HepG2 (cell line): ENCODE measurements around the gene HEXD. TPM values are rescaled to one million over a fixed set of nuclear protein-coding genes. Genes with fewer than 3 reads are reported as not detected.

Source experiments
- ATAC-seq: fragments of 200-7000 bp; cut with Tn5 transposase; 3 replicates; pipeline ENCODE4 v1.9.1; 2020; ENCODE audit warnings: mild to moderate bottlenecking, moderate library complexity
- BruUV-seq: library from RNA; stranded (reverse); fragments of 400-500 nt; replicated peaks from 2 replicates; lab custom pipeline; 2021; lab: Mats Ljungman, UMichigan
- CTCF ChIA-PET: fragments of 300-600 bp; formaldehyde crosslinking; extraction: SDS; loops from one replicate; lab custom pipeline; 2021; ENCODE audit warnings: low total read pairs, inconsistent platforms, low intra/inter-chr PET ratio; lab: Yijun Ruan, JAX
- POLR2A ChIA-PET: fragments of 350-600 bp; sonication (Branson Sonifier 250); formaldehyde crosslinking; loops from one replicate; lab custom pipeline; 2020; ENCODE audit warnings: antibody characterized with exemption, inconsistent platforms; lab: Yijun Ruan, JAX
- DNase-seq: peaks from one replicate; pipeline ENCODE4 v3.0.0-alpha.2; 2015; ENCODE audit warnings: low spot score
- FAIRE-seq: peaks from 3 replicates; lab custom pipeline; 2011; peaks lifted over from hg19 to GRCh38; lab: Jason Lieb, UNC
- H2AFZ ChIP-seq: one replicate; pipeline ENCODE4 v1.6.1; 2011; ENCODE audit warnings: low read length, inconsistent platforms
- H3K27ac ChIP-seq: fragments of 300-600 bp; 3 replicates; pipeline ENCODE4 v1.8.0; 2011; ENCODE audit warnings: mixed run types, mild to moderate bottlenecking, mixed read lengths, low read length, inconsistent platforms; ENCODE audit not compliant: insufficient read depth; ENCODE audit errors: extremely low read length
- H3K27me3 ChIP-seq, 2 experiments: fragments of 200-600 bp in 1 of 2; 2 replicates in 1 of 2; 3 replicates in 1 of 2; pipeline versions ENCODE4 v1.6.0 to v1.8.0; 2011; ENCODE audit warnings: low read length in 2 of 2, mild to moderate bottlenecking in 2 of 2, moderate library complexity in 2 of 2, inconsistent platforms in 1 of 2; ENCODE audit not compliant: insufficient read depth in 2 of 2, control insufficient read depth in 1 of 2
- H3K36me3 ChIP-seq, 2 experiments: fragments of 200-600 bp in 1 of 2; replicated peaks in 1 of 2; 2 replicates in 1 of 2; 3 replicates in 1 of 2; pipeline versions ENCODE4 v1.5.1 to v1.8.0; 2011; ENCODE audit warnings: low read length in 2 of 2, inconsistent platforms in 1 of 2; ENCODE audit not compliant: insufficient read depth in 2 of 2, control insufficient read depth in 1 of 2
- H3K4me1 ChIP-seq: 2 replicates; pipeline ENCODE4 v1.5.1; 2012; ENCODE audit warnings: low read length, inconsistent platforms; ENCODE audit not compliant: insufficient read depth
- H3K4me2 ChIP-seq: 2 replicates; pipeline ENCODE4 v1.6.0; 2011; ENCODE audit warnings: low read depth, low read length, inconsistent platforms
- H3K4me3 ChIP-seq, 3 experiments: fragments of 200-600 bp in 1 of 3; sonication (generic), shearing (Covaris generic) in 1 of 3; replicated peaks in 1 of 3; 2 replicates each; pipeline ENCODE4 v1.5.1; 2011 to 2016; ENCODE audit warnings: low read length in 3 of 3, inconsistent platforms in 2 of 3, low read depth in 2 of 3, mild to moderate bottlenecking in 2 of 3, control low read depth in 1 of 3, mixed read lengths in 1 of 3; ENCODE audit not compliant: insufficient read depth in 1 of 3
- H3K79me2 ChIP-seq: one replicate; pipeline ENCODE4 v1.6.1; 2011; ENCODE audit warnings: low read length, inconsistent platforms; ENCODE audit not compliant: insufficient read depth
- H3K9ac ChIP-seq: 2 replicates; pipeline ENCODE4 v1.6.0; 2011; ENCODE audit warnings: mild to moderate bottlenecking, low read depth, low read length, inconsistent platforms; ENCODE audit not compliant: insufficient read depth
- H3K9me3 ChIP-seq: 2 replicates; pipeline ENCODE4 v1.5.1; 2012; ENCODE audit warnings: mild to moderate bottlenecking, low read length
- H4K20me1 ChIP-seq: 2 replicates; pipeline ENCODE4 v1.6.0; 2011; ENCODE audit warnings: inconsistent platforms, mild to moderate bottlenecking, low read length, moderate library complexity; ENCODE audit not compliant: insufficient read depth
- ETV5 ChIP-seq: IDR thresholded peaks from 2 replicates; pipeline ENCODE4 v1.6.1; 2018; ENCODE audit warnings: missing biosample characterization, missing genetic modification reagents, inconsistent platforms, borderline replicate concordance
- FOXK2 ChIP-seq: fragments of 450-650 bp; IDR thresholded peaks from 2 replicates; pipeline ENCODE4 v1.6.1; 2016
- GATAD2A ChIP-seq: IDR thresholded peaks from 2 replicates; pipeline ENCODE4 v1.6.1; 2016
- HMG20B ChIP-seq: conservative IDR thresholded peaks from 2 replicates; pipeline ENCODE4 v1.6.1; 2016; ENCODE audit warnings: missing genetic modification reagents, missing compliant biosample characterization
- HNRNPUL1 ChIP-seq: fragments of 200-400 bp; formaldehyde crosslinking; IDR thresholded peaks from 2 replicates; pipeline ENCODE4 v1.6.1; 2017; ENCODE audit warnings: low read depth, mild to moderate bottlenecking, low read length, moderate library complexity
- KDM2A ChIP-seq: sonication (generic); formaldehyde crosslinking; IDR thresholded peaks from 2 replicates; pipeline ENCODE4 v1.4.0; 2020; ENCODE audit warnings: low read depth, missing genetic modification reagents, borderline replicate concordance
- KMT2A ChIP-seq: sonication (generic); formaldehyde crosslinking; IDR thresholded peaks from 2 replicates; pipeline ENCODE4 v1.4.0; 2020; ENCODE audit warnings: missing genetic modification reagents
- KMT2B ChIP-seq: IDR thresholded peaks from 2 replicates; pipeline ENCODE4 v1.6.1; 2016; ENCODE audit warnings: missing genetic modification reagents, missing compliant biosample characterization
- NKX3-1 ChIP-seq: sonication (generic); formaldehyde crosslinking; IDR thresholded peaks from 2 replicates; pipeline ENCODE4 v1.5.0; 2020; ENCODE audit warnings: missing genetic modification reagents
- NR1H2 ChIP-seq: sonication (generic); formaldehyde crosslinking; IDR thresholded peaks from 2 replicates; pipeline ENCODE4 v1.8.1; 2022; ENCODE audit warnings: low read depth, missing genetic modification reagents, borderline replicate concordance
- NR2C2 ChIP-seq: sonication (generic); formaldehyde crosslinking; IDR thresholded peaks from 2 replicates; pipeline ENCODE4 v1.4.0; 2020; ENCODE audit warnings: missing genetic modification reagents, mild to moderate bottlenecking, moderate library complexity, borderline replicate concordance
- POGZ ChIP-seq: sonication (generic); formaldehyde crosslinking; IDR thresholded peaks from 2 replicates; pipeline ENCODE4 v1.4.0; 2020; ENCODE audit warnings: mild to moderate bottlenecking, missing genetic modification reagents
- TBX3 ChIP-seq: fragments of 450-650 bp; IDR thresholded peaks from 2 replicates; pipeline ENCODE4 v1.6.1; 2017; ENCODE audit warnings: antibody characterized with exemption, mild to moderate bottlenecking, inconsistent platforms, borderline replicate concordance
- ZNF121 ChIP-seq: sonication (generic); formaldehyde crosslinking; IDR thresholded peaks from 2 replicates; pipeline ENCODE4 v1.5.0; 2020; ENCODE audit warnings: mild to moderate bottlenecking, missing genetic modification reagents
- ZNF343 ChIP-seq: sonication (generic); formaldehyde crosslinking; IDR thresholded peaks from 2 replicates; pipeline ENCODE4 v1.4.0; 2020; ENCODE audit warnings: mild to moderate bottlenecking, missing genetic modification reagents
- ZNF660 ChIP-seq: sonication (generic); formaldehyde crosslinking; IDR thresholded peaks from 2 replicates; pipeline ENCODE4 v1.5.1; 2020; ENCODE audit warnings: mild to moderate bottlenecking, low read depth, missing genetic modification reagents, borderline replicate concordance
- WGBS: methylation state at CpG from one replicate; pipeline ENCODE4 v1.1.6; 2017; ENCODE audit warnings: low lambda C conversion rate; 5-methylcytosine and 5-hydroxymethylcytosine counted together
- in situ Hi-C: cut with HindIII; loops from 2 replicates; pipeline ENCODE4 v1.10.0; 2017; ENCODE audit warnings: low pct_unique_long_range_greater_than_20kb; ENCODE audit not compliant: extremely low pct_ligation_motif_present
- intact Hi-C: fragments of 100-400 bp; cut with micrococcal nuclease; formaldehyde crosslinking; loops from one replicate; pipeline ENCODE4 v1.10.0; 2022; ENCODE audit not compliant: unreplicated experiment
- polyA plus RNA-seq, 8 experiments: library from polyadenylated mRNA; depleted of rRNA in 3 of 8; stranded (reverse) in 7 of 8; unstranded in 1 of 8; fragments of >200 nt; fragmentation: Illumina TruSeq in 4 of 8; extraction: Trizol in 4 of 8; gene quantifications; 2 replicates each; pipeline versions ENCODE4 v1.2.1 to v1.2.3, GENCODE V29; 2011 to 2016; ENCODE audit warnings: low read depth in 4 of 8, missing spikeins in 1 of 8, mixed read lengths in 1 of 8; ENCODE audit not compliant: insufficient read depth in 1 of 8
- total RNA-seq, 5 experiments: library from RNA; depleted of rRNA; stranded (reverse); fragments of >200 nt; fragmentation: Illumina TruSeq; extraction: Trizol; gene quantifications; 2 replicates each; pipeline ENCODE4 v1.2.3, GENCODE V29; 2016; ENCODE audit warnings: low read depth in 1 of 5
- TF ChIP-seq, protein P1 (sequence below): sonication (generic); formaldehyde crosslinking; IDR thresholded peaks from 2 replicates; pipeline ENCODE4 v1.9.0; 2022; ENCODE audit warnings: low read depth, missing genetic modification reagents
- TF ChIP-seq, protein P2 (sequence below): sonication (generic); formaldehyde crosslinking; IDR thresholded peaks from 2 replicates; pipeline ENCODE4 v1.4.0; 2020; ENCODE audit warnings: missing genetic modification reagents, mild to moderate bottlenecking, borderline replicate concordance
- TF ChIP-seq, protein P3 (sequence below): sonication (generic); IDR thresholded peaks from 2 replicates; pipeline ENCODE4 v1.6.1; 2016; ENCODE audit warnings: low read depth, borderline replicate concordance

The HEXD gene
- total and polyA plus RNA-seq, 2 of the 13 experiments (the other 11 are each of a cell fraction or from before 2014, with no cell fraction given), result 22.3 to 41.8 TPM

DNA sequence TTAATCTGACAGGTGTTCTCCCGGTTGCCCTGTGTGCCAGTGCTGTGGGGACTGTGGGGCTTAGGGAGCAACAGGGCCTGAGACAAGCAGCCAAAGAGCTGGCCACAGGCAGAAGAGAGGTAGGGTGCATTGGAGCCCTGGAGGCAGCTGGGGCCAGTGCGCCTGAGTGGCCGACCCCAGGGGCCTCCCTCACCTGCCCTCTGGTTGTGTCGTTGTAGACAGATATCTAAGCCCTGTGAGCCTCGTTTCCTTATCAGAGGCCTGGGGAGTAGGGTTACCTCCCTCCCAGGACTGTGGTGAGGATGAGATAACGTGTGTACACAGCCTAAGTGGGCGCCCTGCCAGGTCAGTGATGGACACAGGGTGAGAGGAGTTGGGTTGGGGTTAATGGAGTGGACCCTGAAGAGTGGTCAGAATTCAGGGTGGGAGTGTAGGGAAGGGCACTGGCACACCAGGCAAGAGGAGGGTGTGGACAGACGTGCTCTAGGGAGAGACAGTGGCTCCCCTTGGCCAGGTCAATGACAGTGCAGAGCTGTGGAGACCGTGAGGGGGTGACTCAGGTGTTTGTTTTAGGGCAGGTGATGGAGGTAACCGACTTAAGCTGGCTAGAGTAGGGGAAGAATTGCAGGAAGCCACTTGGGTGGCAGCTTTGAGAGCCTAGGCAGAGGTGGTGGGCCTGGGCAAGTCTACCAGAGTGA, 43.8 kb downstream of the HEXD start:
- no peaks in the 10 kb centered on the region for H3K27me3 ChIP-seq
- TF ChIP-seq NKX3-1 (CRISPR knock-in tag) (no peak), HMG20B (CRISPR knock-in tag) (no peak), KMT2B (0 out of 2 replicates have a peak, but pooled peaks have one; percentile 38), GATAD2A (peak; percentile 78; the same call in 1 of the 2 replicates), NR1H2 (CRISPR knock-in tag) (no peak), POGZ (CRISPR knock-in tag) (no peak; the same call in 1 of the 2 replicates), ETV5 (CRISPR knock-in tag) (peak; percentile 21; the same call in 1 of the 2 replicates), ZNF121 (CRISPR knock-in tag) (no peak), FOXK2 (no peak), ZNF660 (CRISPR knock-in tag) (no peak), KDM2A (CRISPR knock-in tag) (peak; percentile 46; the same call in 1 of the 2 replicates), NR2C2 (CRISPR knock-in tag) (peak; percentile 38; the same call in 1 of the 2 replicates), TBX3 (0 out of 2 replicates have a peak, but pooled peaks have one; percentile 8), KMT2A (CRISPR knock-in tag) (no peak), HNRNPUL1 (no peak), ZNF343 (no peak)
- TF ChIP-seq, protein P1, sequence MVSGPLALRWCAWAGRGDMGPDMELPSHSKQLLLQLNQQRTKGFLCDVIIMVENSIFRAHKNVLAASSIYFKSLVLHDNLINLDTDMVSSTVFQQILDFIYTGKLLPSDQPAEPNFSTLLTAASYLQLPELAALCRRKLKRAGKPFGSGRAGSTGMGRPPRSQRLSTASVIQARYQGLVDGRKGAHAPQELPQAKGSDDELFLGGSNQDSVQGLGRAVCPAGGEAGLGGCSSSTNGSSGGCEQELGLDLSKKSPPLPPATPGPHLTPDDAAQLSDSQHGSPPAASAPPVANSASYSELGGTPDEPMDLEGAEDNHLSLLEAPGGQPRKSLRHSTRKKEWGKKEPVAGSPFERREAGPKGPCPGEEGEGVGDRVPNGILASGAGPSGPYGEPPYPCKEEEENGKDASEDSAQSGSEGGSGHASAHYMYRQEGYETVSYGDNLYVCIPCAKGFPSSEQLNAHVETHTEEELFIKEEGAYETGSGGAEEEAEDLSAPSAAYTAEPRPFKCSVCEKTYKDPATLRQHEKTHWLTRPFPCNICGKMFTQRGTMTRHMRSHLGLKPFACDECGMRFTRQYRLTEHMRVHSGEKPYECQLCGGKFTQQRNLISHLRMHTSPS (CRISPR knock-in tag), result no peak
- TF ChIP-seq, protein P2, sequence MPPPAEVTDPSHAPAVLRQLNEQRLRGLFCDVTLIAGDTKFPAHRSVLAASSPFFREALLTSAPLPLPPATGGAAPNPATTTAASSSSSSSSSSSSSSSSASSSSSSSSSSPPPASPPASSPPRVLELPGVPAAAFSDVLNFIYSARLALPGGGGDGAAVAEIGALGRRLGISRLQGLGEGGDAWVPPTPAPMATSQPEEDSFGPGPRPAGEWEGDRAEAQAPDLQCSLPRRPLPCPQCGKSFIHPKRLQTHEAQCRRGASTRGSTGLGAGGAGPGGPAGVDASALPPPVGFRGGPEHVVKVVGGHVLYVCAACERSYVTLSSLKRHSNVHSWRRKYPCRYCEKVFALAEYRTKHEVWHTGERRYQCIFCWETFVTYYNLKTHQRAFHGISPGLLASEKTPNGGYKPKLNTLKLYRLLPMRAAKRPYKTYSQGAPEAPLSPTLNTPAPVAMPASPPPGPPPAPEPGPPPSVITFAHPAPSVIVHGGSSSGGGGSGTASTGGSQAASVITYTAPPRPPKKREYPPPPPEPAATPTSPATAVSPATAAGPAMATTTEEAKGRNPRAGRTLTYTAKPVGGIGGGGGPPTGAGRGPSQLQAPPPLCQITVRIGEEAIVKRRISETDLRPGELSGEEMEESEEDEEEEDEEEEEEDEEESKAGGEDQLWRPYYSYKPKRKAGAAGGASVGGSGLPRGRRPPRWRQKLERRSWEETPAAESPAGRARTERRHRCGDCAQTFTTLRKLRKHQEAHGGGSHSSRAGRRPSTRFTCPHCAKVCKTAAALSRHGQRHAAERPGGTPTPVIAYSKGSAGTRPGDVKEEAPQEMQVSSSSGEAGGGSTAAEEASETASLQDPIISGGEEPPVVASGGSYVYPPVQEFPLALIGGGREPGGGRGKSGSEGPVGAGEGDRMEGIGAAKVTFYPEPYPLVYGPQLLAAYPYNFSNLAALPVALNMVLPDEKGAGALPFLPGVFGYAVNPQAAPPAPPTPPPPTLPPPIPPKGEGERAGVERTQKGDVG, result peak; percentile 64; the same call in 1 of the 2 replicates
- TF ChIP-seq, protein P3, sequence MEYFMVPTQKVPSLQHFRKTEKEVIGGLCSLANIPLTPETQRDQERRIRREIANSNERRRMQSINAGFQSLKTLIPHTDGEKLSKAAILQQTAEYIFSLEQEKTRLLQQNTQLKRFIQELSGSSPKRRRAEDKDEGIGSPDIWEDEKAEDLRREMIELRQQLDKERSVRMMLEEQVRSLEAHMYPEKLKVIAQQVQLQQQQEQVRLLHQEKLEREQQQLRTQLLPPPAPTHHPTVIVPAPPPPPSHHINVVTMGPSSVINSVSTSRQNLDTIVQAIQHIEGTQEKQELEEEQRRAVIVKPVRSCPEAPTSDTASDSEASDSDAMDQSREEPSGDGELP, result peak; percentile 57; the same call in 1 of the 2 replicates

More for the DNA sequence above, 43.8 kb downstream of the HEXD start:
- Histone ChIP-seq H3K9ac (peak overlapping the region; percentile 47; the same call in 1 of the 2 replicates), H3K79me2 (peaks cover 10% of the 10 kb centered on the region), H2AFZ (no peak overlapping the region), H3K36me3 (peaks cover 26 to 63% of the 10 kb centered on the region in 2 experiments), H3K4me3 (peak overlapping the region in 1 of 3 experiments; percentile 36; a peak in 1 of 6 replicates), H3K4me2 (peak overlapping the region; percentile 54), H3K4me1 (peaks cover 43% of the 10 kb centered on the region), H4K20me1 (peaks cover 9% of the 10 kb centered on the region; the same call in 1 of the 2 replicates), H3K9me3 (no peaks in the 10 kb centered on the region), H3K27ac (peak overlapping the region; percentile 48)
- ChIA-PET POLR2A (interaction anchor here (0.6 to 1.6 kb wide), 2 partner anchors 74 to 104 kb away, joined by 3 to 4 read pairs; no protein-coding TSS in a partner anchor), CTCF (no interaction called here)
- 28% methylated on average over 10 of the region's 10 CpGs for WGBS
- intact Hi-C loops, result no loop called here
- in situ Hi-C loops, result no loop called here
- FAIRE-seq, result peak; percentile 79
- BruUV-seq, result no TSS peak
- ATAC-seq, result peak; percentile 18
- DNase-seq, result peak; percentile 90
